GM12878 (cell line): Measurements from ENCODE around the gene CCR7. TPM values are rescaled to one million over a fixed set of nuclear protein-coding genes. Genes with fewer than 3 reads are reported as not detected.

Source experiments
- BCL11A ChIP-seq: IDR thresholded peaks from 2 replicates; pipeline ENCODE4 v1.6.1; 2011; ENCODE audit warnings: low read depth, low read length
- BHLHE40 ChIP-seq, 2 experiments: fragments of 450-650 bp in 1 of 2; IDR thresholded peaks; 2 replicates each; pipeline ENCODE4 v1.6.1; 2011 to 2017; ENCODE audit warnings: low read depth in 2 of 2, borderline replicate concordance in 1 of 2, improper control_type of control experiment in 1 of 2, low read length in 1 of 2, mild to moderate bottlenecking in 1 of 2
- MXI1 ChIP-seq: fragments of 150-350 bp; IDR thresholded peaks from 2 replicates; pipeline ENCODE4 v1.6.1; 2011; ENCODE audit warnings: low read depth, mild to moderate bottlenecking, inconsistent platforms, low read length, improper control_type of control experiment
- MYC ChIP-seq: IDR thresholded peaks from 2 replicates; pipeline ENCODE4 v1.6.1; 2011; ENCODE audit warnings: mild to moderate bottlenecking, low read length, moderate library complexity, inconsistent platforms; ENCODE audit not compliant: insufficient read depth, insufficient replicate concordance, insufficient read length, severe bottlenecking
- NBN ChIP-seq: fragments of 450-650 bp; IDR thresholded peaks from 2 replicates; pipeline ENCODE4 v1.6.1; 2016
- POLR2AphosphoS5 ChIP-seq: IDR thresholded peaks from 2 replicates; pipeline ENCODE4 v1.6.1; 2011; ENCODE audit warnings: mild to moderate bottlenecking, low read length, inconsistent platforms
- REST ChIP-seq: IDR thresholded peaks from 2 replicates; pipeline ENCODE4 v1.6.1; 2012; ENCODE audit warnings: mild to moderate bottlenecking, low read depth, low read length
- SMC3 ChIP-seq: IDR thresholded peaks from 2 replicates; pipeline ENCODE4 v1.6.1; 2011; ENCODE audit warnings: low read length, improper control_type of control experiment, borderline replicate concordance
- SUZ12 ChIP-seq: fragments of 200-600 bp; sonication (generic); IDR thresholded peaks from one replicate; pipeline ENCODE4 v1.6.1; 2018; ENCODE audit warnings: antibody characterized with exemption, mild to moderate bottlenecking; ENCODE audit not compliant: unreplicated experiment
- TCF12 ChIP-seq: IDR thresholded peaks from 2 replicates; pipeline ENCODE4 v1.6.1; 2011; ENCODE audit warnings: low read depth, mild to moderate bottlenecking, low read length
- TCF7 ChIP-seq: IDR thresholded peaks from 2 replicates; pipeline ENCODE4 v1.6.1; 2014; ENCODE audit warnings: antibody characterized with exemption, borderline replicate concordance
- ZNF592 ChIP-seq: fragments of 450-650 bp; IDR thresholded peaks from 2 replicates; pipeline ENCODE4 v1.6.1; 2017; ENCODE audit warnings: mild to moderate bottlenecking, moderate library complexity
- polyA plus RNA-seq, 11 experiments: library from polyadenylated mRNA; depleted of rRNA in 4 of 11; unstranded in 6 of 11; stranded (reverse) in 5 of 11; fragments of >200 nt; fragmentation: Nextera tagmentation in 4 of 11; fragmentation: Illumina TruSeq in 1 of 11; extraction: Ambion mirVana in 4 of 11; extraction: Trizol in 1 of 11; gene quantifications; 1 replicate in 1 of 11; 2 replicates in 10 of 11; pipeline versions ENCODE4 v1.2.1 to v1.2.3, GENCODE V29; 2011 to 2016; ENCODE audit warnings: inconsistent platforms in 2 of 11, missing spikeins in 2 of 11, low read depth in 1 of 11
- total RNA-seq, 4 experiments: library from RNA; depleted of rRNA in 3 of 4; stranded (reverse); fragments of >200 nt in 3 of 4; fragmentation: Illumina TruSeq in 1 of 4; extraction: Trizol in 1 of 4; gene quantifications; 2 replicates each; pipeline versions ENCODE4 v1.2.1 to v1.2.3, GENCODE V29; 2013 to 2021
- TF ChIP-seq, protein P1 (sequence below): fragments of 150-350 bp; IDR thresholded peaks from 2 replicates; pipeline ENCODE4 v1.6.1; 2014; ENCODE audit warnings: mild to moderate bottlenecking, low read depth, low read length
- TF ChIP-seq, protein P2 (sequence below): fragments of 450-650 bp; formaldehyde crosslinking; IDR thresholded peaks from 2 replicates; pipeline ENCODE4 v1.4.0; 2022; ENCODE audit warnings: mild to moderate bottlenecking, moderate library complexity

Gene CCR7
- total and polyA plus RNA-seq, 10 of the 15 experiments (the other 5 are each of a cell fraction or from before 2014, with no cell fraction given), result 131 to 1,171 (median 260) TPM

- TF ChIP-seq ZNF592 (no peak), MXI1 (no peak; the same call in 1 of the 2 replicates), REST (no peak), NBN (no peak), SUZ12 (no peak), BCL11A (peak; percentile 16; the same call in 1 of the 2 replicates), BHLHE40 (IDR thresholded peaks at IDR 0.05; ENCODE audit: borderline replicate concordance in 1 of 2, low read depth in 2 of 2, low read length in 1 of 2) (peak in 1 of 2 experiments; percentile 13; a peak in 1 of 4 replicates), TCF12 (0 out of 2 replicates have a peak, but pooled peaks have one; percentile 8), SMC3 (peak; percentile 20; the same call in 1 of the 2 replicates), POLR2AphosphoS5 (peak; percentile 42), MYC (no peak), TCF7 (no peak; the same call in 1 of the 2 replicates)
- TF ChIP-seq, protein P1, sequence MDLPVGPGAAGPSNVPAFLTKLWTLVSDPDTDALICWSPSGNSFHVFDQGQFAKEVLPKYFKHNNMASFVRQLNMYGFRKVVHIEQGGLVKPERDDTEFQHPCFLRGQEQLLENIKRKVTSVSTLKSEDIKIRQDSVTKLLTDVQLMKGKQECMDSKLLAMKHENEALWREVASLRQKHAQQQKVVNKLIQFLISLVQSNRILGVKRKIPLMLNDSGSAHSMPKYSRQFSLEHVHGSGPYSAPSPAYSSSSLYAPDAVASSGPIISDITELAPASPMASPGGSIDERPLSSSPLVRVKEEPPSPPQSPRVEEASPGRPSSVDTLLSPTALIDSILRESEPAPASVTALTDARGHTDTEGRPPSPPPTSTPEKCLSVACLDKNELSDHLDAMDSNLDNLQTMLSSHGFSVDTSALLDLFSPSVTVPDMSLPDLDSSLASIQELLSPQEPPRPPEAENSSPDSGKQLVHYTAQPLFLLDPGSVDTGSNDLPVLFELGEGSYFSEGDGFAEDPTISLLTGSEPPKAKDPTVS, result no peak
- TF ChIP-seq, protein P2, sequence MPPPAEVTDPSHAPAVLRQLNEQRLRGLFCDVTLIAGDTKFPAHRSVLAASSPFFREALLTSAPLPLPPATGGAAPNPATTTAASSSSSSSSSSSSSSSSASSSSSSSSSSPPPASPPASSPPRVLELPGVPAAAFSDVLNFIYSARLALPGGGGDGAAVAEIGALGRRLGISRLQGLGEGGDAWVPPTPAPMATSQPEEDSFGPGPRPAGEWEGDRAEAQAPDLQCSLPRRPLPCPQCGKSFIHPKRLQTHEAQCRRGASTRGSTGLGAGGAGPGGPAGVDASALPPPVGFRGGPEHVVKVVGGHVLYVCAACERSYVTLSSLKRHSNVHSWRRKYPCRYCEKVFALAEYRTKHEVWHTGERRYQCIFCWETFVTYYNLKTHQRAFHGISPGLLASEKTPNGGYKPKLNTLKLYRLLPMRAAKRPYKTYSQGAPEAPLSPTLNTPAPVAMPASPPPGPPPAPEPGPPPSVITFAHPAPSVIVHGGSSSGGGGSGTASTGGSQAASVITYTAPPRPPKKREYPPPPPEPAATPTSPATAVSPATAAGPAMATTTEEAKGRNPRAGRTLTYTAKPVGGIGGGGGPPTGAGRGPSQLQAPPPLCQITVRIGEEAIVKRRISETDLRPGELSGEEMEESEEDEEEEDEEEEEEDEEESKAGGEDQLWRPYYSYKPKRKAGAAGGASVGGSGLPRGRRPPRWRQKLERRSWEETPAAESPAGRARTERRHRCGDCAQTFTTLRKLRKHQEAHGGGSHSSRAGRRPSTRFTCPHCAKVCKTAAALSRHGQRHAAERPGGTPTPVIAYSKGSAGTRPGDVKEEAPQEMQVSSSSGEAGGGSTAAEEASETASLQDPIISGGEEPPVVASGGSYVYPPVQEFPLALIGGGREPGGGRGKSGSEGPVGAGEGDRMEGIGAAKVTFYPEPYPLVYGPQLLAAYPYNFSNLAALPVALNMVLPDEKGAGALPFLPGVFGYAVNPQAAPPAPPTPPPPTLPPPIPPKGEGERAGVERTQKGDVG (CRISPR knock-in tag), result peak; percentile 78
These were observed 1.8 kb downstream of the CCR7 start (continued) for GRCh38 chr17:40563220-40564052.
